Thymus (tissue), 11 donors: Measurements from ENCODE around the gene ZMAT5. TPM values are rescaled to one million over a fixed set of nuclear protein-coding genes. Genes with fewer than 3 reads are reported as not detected.

ENCODE experiments used
- DNase-seq, 9 donors: peaks; one replicate each; pipeline ENCODE4 v3.0.0-alpha.2; 2013; ENCODE audit warnings: low spot score in 9 of 9, low read depth in 6 of 9, missing footprints in 1 of 9
- H3K27ac ChIP-seq, 2 donors: one replicate each; pipeline ENCODE4 v1.5.1; 2013; ENCODE audit warnings: control low read depth in 1 of 2, low read depth in 1 of 2, low read length in 1 of 2, mild to moderate bottlenecking in 1 of 2, moderate library complexity in 1 of 2
- H3K27me3 ChIP-seq, 2 donors: one replicate each; pipeline ENCODE4 v1.5.1; 2013; ENCODE audit warnings: low read length in 1 of 2; ENCODE audit not compliant: control insufficient read depth in 2 of 2, insufficient read depth in 1 of 2
- H3K36me3 ChIP-seq, 2 donors: one replicate each; pipeline ENCODE4 v1.5.1; 2013; ENCODE audit warnings: low read length in 1 of 2, mild to moderate bottlenecking in 1 of 2, moderate library complexity in 1 of 2; ENCODE audit not compliant: control insufficient read depth in 2 of 2, insufficient read depth in 2 of 2
- H3K4me1 ChIP-seq, 2 donors: one replicate each; pipeline ENCODE4 v1.5.1; 2013; ENCODE audit warnings: low read length in 2 of 2; ENCODE audit not compliant: control insufficient read depth in 2 of 2, insufficient read depth in 2 of 2
- H3K4me3 ChIP-seq, 2 donors: one replicate each; pipeline ENCODE4 v1.5.1; 2013; ENCODE audit warnings: low read length in 2 of 2, control low read depth in 1 of 2, mild to moderate bottlenecking in 1 of 2
- H3K9me3 ChIP-seq, 2 donors: one replicate each; pipeline ENCODE4 v1.5.1; 2013; ENCODE audit warnings: low read length in 1 of 2, mild to moderate bottlenecking in 1 of 2; ENCODE audit not compliant: control insufficient read depth in 2 of 2, insufficient read depth in 1 of 2
- WGBS: extraction: QIAGEN DNeasy Blood & Tissue Kit; methylation state at CpG from one replicate; pipeline ENCODE4 v1.1.7; 2013; 5-methylcytosine and 5-hydroxymethylcytosine counted together
- polyA plus RNA-seq: library from polyadenylated mRNA; stranded (reverse); fragments of 200-250 nt; gene quantifications from one replicate; pipeline ENCODE4 v1.2.3, GENCODE V29; 2013
- total RNA-seq: library from RNA; stranded (reverse); fragments of 120-200 nt; gene quantifications from one replicate; pipeline ENCODE4 v1.2.4, GENCODE V29; 2013
- donor health status: healthy.

Gene ZMAT5
- total and polyA plus RNA-seq, 2 donors, result 21.8 to 31.1 TPM

GRCh38 chr22:29689206-29689879 is 77.5 kb downstream of the ZMAT5 start:
- Histone ChIP-seq H3K9me3 (no peaks in the 10 kb centered on the region), H3K27ac (no peak overlapping the region), H3K27me3 (no peaks in the 10 kb centered on the region), H3K4me1 (no peaks in the 10 kb centered on the region), H3K36me3 (peaks cover 38 to 50% of the 10 kb centered on the region in 2 donors), H3K4me3 (no peak overlapping the region)
- 93% methylated on average over 5 of the region's 5 CpGs for WGBS
- DNase-seq, result no peak

- Histone ChIP-seq H3K4me1 (no peaks in the 10 kb centered on the region), H3K36me3 (peaks cover 32 to 52% of the 10 kb centered on the region in 2 donors), H3K4me3 (no peak overlapping the region), H3K27ac (no peak overlapping the region), H3K27me3 (no peaks in the 10 kb centered on the region), H3K9me3 (no peaks in the 10 kb centered on the region)
- no peak for DNase-seq
- 97% methylated on average over 4 of the region's 4 CpGs for WGBS
Observed at GRCh38 chr22:29684244-29684643, 82.6 kb downstream of the ZMAT5 start.

DNA sequence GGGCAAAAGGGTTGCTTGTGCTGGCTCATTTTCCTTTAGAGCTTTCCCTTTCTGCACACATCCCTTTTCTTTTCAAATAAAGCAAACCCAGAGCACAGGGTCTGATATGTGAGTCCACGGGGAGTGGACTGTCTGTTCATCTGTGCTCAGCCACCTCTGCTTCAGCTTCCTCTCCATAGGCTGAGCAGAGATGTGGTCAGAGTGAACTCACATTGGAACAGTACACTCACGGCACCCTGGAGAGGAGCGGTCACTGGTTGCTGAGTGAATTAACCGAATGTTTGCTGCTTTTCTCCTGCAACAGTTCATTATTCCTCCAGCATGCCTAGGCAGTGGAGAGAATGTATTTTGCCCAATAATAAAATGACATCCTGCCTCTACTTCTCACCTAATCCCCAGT is 83.3 kb downstream of the ZMAT5 start:
- no peak for DNase-seq
- no peaks in the 10 kb centered on the region for H3K27me3 ChIP-seq
- peaks cover 39 to 59% of the 10 kb centered on the region in 2 donors for H3K36me3 ChIP-seq
- H3K4me3 ChIP-seq, result no peak overlapping the region
- H3K9me3 ChIP-seq, result no peaks in the 10 kb centered on the region
- no peak overlapping the region for H3K27ac ChIP-seq
- WGBS, result 98% methylated on average over 4 of the region's 4 CpGs
- no peaks in the 10 kb centered on the region for H3K4me1 ChIP-seq

Other genes starting within 250 kb of the ZMAT5 start
- 31.4 TPM for gene THOC5, start 213.2 kb downstream of the ZMAT5 start, total RNA-seq
- gene THOC5, start 213.2 kb downstream of the ZMAT5 start, polyA plus RNA-seq, result 15.8 TPM
- gene NIPSNAP1, start 185.9 kb downstream of the ZMAT5 start, total RNA-seq, result 54.6 TPM
- 30.9 TPM for gene NIPSNAP1, start 185.9 kb downstream of the ZMAT5 start, polyA plus RNA-seq
- gene NF2, start 163.4 kb downstream of the ZMAT5 start, total RNA-seq, result 22.2 TPM
- gene NF2, start 163.4 kb downstream of the ZMAT5 start, polyA plus RNA-seq, result 7.0 TPM
- gene CABP7, start 47.0 kb downstream of the ZMAT5 start, total RNA-seq, result 0.14 TPM
- gene CABP7, start 47.0 kb downstream of the ZMAT5 start, polyA plus RNA-seq, result 0.52 TPM
- 154 TPM for gene UQCR10, start 362 bp upstream of the ZMAT5 start, total RNA-seq
- gene UQCR10, start 362 bp upstream of the ZMAT5 start, polyA plus RNA-seq, result 157 TPM
- 26.4 TPM for gene ASCC2, start 71.3 kb upstream of the ZMAT5 start, total RNA-seq
- 51.8 TPM for gene ASCC2, start 71.3 kb upstream of the ZMAT5 start, polyA plus RNA-seq
- gene MTMR3, start 116.2 kb upstream of the ZMAT5 start, total RNA-seq, result 14.8 TPM
- gene MTMR3, start 116.2 kb upstream of the ZMAT5 start, polyA plus RNA-seq, result 16.4 TPM